ENCODE measurements around the gene DZIP1. TPM values are rescaled to one million over a fixed set of nuclear protein-coding genes. Genes with fewer than 3 reads are reported as not detected.

Gene DZIP1
- total and polyA plus RNA-seq, 5 experiments from 2014 or later: not detected

DNA sequence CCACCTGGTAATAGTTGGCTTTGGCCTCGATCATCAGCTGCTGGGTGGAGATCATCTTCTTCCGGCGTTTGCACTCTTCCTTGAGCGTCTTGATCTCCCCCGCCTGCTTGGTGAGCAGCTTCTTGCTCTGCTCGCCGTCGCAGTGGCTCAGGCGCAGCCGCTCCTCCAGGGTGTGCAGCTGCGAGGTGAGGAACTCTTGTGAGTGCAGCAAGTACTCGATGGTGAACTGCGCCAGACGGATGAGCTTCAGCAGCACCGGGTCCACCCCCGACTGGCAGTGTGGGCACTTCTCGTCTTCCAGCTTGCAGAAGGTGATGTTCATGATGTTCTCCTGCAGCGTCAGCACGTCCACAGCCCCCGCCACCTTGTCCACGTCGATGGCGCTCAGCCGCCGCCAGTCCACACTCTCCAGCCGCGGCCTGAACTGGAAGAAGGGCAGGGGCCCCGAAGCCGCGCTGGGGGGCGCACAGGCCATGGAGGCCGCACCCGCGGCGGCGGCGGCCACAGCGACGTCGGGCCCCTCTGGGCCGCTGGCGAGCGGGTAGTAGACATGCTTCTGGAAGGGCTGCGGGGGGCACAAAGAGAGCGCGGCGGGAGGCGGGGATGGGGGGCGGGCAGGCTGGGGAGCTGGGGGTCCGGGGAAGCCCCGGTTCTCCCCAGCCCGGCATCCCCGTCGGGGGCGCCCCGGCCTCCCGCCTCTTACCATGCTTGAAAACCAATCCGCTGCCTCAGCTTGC is 3.0 kb downstream of the DZIP1 start:
- ATAC-seq (no peak), DNase-seq (no peak)
- Mint-ChIP-seq H3K36me3 (no peaks in the 10 kb centered on the region), H3K4me1 (peaks cover 3 to 19% (median 17%) of the 10 kb centered on the region in 4 donors), H3K27me3 (peaks cover 21 to 48% (median 28%) of the 10 kb centered on the region in 5 donors), H3K9me3 (no peaks in the 10 kb centered on the region), H3K4me3 (peak overlapping the region in 1 of 10 donors; percentile 29), H3K27ac (no peak overlapping the region)
- POLR2A ChIA-PET: no interaction called here

GRCh38 chr13:95636853-95637252 is 7.7 kb downstream of the DZIP1 start:
- DNase-seq: peak in 2 of 10 donors; percentile 7 to 9
- no peak overlapping the region for H3K27ac Mint-ChIP-seq

DNA sequence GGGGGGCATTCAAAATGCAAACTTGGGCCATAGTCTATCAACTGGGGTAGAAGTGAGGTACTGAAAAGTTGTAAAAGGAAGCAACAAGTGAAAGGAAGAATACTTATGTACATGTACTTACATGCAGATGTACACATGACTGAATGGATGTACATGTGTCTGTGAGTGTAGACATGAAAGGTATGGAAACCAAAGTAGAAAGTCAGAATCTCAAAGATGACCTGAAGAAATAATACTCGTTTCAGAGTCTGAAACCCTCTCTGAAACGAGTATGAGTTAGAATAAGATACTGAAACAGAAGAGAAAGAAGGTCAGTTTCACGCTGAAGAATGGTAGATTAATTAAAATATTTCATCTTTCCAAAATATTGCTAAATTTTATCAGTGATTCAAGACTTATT is 13.9 kb downstream of the DZIP1 start:
- Mint-ChIP-seq H3K4me3 (no peak overlapping the region), H3K4me1 (peaks cover 0 to 2% (median under 1%) of the 10 kb centered on the region in 4 donors), H3K27me3 (peaks cover 4 to 19% (median 15%) of the 10 kb centered on the region in 5 donors), H3K36me3 (no peaks in the 10 kb centered on the region), H3K9me3 (no peaks in the 10 kb centered on the region), H3K27ac (no peak overlapping the region)
- ATAC-seq (no peak), DNase-seq (no peak)
- POLR2A ChIA-PET: no interaction called here

More at GRCh38 chr13:95636853-95637252, 7.7 kb downstream of the DZIP1 start:
- no peaks in the 10 kb centered on the region for H3K9me3 Mint-ChIP-seq
- no peak overlapping the region for H3K4me3 Mint-ChIP-seq
- POLR2A ChIA-PET: interaction anchor here (0.5 kb wide), 1 partner anchor 1134 kb away, joined by 3 read pairs; no protein-coding TSS in a partner anchor
- no peak for ATAC-seq
- peaks cover 2 to 13% (median 9%) of the 10 kb centered on the region in 4 donors for H3K4me1 Mint-ChIP-seq
- H3K36me3 Mint-ChIP-seq: no peaks in the 10 kb centered on the region
- H3K27me3 Mint-ChIP-seq: peaks cover 16 to 34% (median 25%) of the 10 kb centered on the region in 5 donors

- POLR2A ChIA-PET: no interaction called here
- peaks cover 8 to 23% (median 19%) of the 10 kb centered on the region in 5 donors for H3K27me3 Mint-ChIP-seq
- ATAC-seq (no peak), DNase-seq (no peak)
- H3K36me3 Mint-ChIP-seq: no peaks in the 10 kb centered on the region
- H3K27ac Mint-ChIP-seq: no peak overlapping the region
- peaks cover 0 to 2% (median 0%) of the 10 kb centered on the region in 4 donors for H3K4me1 Mint-ChIP-seq
- no peaks in the 10 kb centered on the region for H3K9me3 Mint-ChIP-seq
- no peak overlapping the region for H3K4me3 Mint-ChIP-seq
Measured at GRCh38 chr13:95629071-95629470, 15.4 kb downstream of the DZIP1 start.

- H3K9me3 Mint-ChIP-seq: no peaks in the 10 kb centered on the region
- no peaks in the 10 kb centered on the region for H3K36me3 Mint-ChIP-seq
- peaks cover 8 to 23% (median 19%) of the 10 kb centered on the region in 5 donors for H3K27me3 Mint-ChIP-seq
- DNase-seq (no peak), ATAC-seq (no peak)
- no peak overlapping the region for H3K27ac Mint-ChIP-seq
- H3K4me1 Mint-ChIP-seq: no peaks in the 10 kb centered on the region
- no peak overlapping the region for H3K4me3 Mint-ChIP-seq
- POLR2A ChIA-PET: no interaction called here
Measured at GRCh38 chr13:95628488-95628887, 16.0 kb downstream of the DZIP1 start.

GRCh38 chr13:95627590-95627989 is 16.9 kb downstream of the DZIP1 start:
- Mint-ChIP-seq H3K27ac (no peak overlapping the region), H3K27me3 (peaks cover 7 to 19% (median 14%) of the 10 kb centered on the region in 5 donors), H3K36me3 (no peaks in the 10 kb centered on the region), H3K9me3 (no peaks in the 10 kb centered on the region), H3K4me1 (no peaks in the 10 kb centered on the region), H3K4me3 (no peak overlapping the region)
- DNase-seq: no peak
- ATAC-seq: no peak
- POLR2A ChIA-PET: no interaction called here

DNA sequence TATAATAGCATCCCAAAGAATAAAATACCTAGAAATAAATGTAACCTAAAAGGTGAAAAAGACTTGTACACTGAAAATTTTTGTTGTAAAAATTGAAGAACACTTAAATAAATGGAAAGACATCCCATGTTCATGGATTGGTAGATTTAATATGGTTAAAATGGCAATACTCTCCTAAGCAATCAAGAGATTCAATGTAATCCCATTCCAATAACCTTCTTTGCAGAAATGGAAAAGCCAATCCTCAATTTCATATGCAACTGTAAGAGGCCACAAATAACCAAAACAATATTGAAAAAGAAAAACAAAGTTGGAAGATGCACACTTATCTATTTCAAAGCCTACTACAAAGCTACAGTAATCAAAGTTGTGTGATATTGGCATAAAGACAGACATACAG is 17.7 kb downstream of the DZIP1 start:
- H3K4me1 Mint-ChIP-seq: no peaks in the 10 kb centered on the region
- H3K4me3 Mint-ChIP-seq: no peak overlapping the region
- H3K27ac Mint-ChIP-seq: no peak overlapping the region
- no peaks in the 10 kb centered on the region for H3K36me3 Mint-ChIP-seq
- ATAC-seq: no peak
- DNase-seq: no peak
- H3K9me3 Mint-ChIP-seq: no peaks in the 10 kb centered on the region
- POLR2A ChIA-PET: no interaction called here
- peaks cover 4 to 18% (median 11%) of the 10 kb centered on the region in 5 donors for H3K27me3 Mint-ChIP-seq

DNA sequence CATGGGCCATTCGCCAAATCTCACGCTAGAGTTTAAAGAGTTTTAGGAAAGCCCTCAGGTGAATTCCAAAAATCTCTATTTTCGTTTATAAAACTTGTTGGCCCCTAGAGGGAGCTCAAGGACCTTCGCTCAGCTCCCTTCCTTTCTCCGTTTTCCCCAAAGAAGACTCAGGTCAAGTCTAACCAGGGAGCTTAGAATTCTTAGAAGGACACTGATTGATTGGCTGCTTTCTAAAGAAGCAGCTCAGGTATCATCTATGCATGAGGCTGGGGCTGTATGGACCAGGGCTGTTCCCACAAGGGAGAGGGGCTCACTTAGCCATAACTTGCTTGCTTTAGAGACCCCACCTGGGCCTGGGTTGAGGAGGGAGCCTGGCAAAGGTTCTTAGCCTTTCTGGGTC is 20.5 kb downstream of the DZIP1 start:
- POLR2A ChIA-PET: no interaction called here
- Mint-ChIP-seq H3K4me1 (no peaks in the 10 kb centered on the region), H3K27me3 (peaks cover 6 to 13% (median 10%) of the 10 kb centered on the region in 5 donors), H3K27ac (no peak overlapping the region), H3K9me3 (no peaks in the 10 kb centered on the region), H3K4me3 (no peak overlapping the region), H3K36me3 (no peaks in the 10 kb centered on the region)
- peak in 4 of 10 donors; percentile 23 to 40 (median 31) for DNase-seq
- no peak for ATAC-seq

DNA sequence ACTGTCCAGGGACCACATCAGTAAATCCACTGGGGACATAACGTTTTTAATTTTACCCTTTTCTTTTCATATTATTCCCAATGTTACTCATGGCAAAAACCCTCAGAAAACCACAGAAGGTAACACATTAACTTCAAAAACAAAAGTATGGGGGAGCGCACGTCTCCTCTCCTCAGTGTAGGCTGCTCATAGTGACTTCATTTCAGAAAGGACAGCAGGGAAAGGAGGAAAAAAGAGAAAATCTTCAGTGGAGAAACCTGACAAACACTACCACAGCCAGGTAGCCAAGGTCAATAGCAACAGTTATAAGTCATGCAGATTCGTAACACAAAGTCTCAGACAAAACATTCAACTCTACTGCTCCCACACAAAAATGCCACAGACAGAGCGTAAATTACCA is 21.4 kb downstream of the DZIP1 start:
- H3K27ac Mint-ChIP-seq: no peak overlapping the region
- no peak overlapping the region for H3K4me3 Mint-ChIP-seq
- POLR2A ChIA-PET: no interaction called here
- no peaks in the 10 kb centered on the region for H3K9me3 Mint-ChIP-seq
- ATAC-seq (no peak), DNase-seq (no peak)
- peaks cover 6 to 12% (median 10%) of the 10 kb centered on the region in 5 donors for H3K27me3 Mint-ChIP-seq
- H3K4me1 Mint-ChIP-seq: no peaks in the 10 kb centered on the region
- no peaks in the 10 kb centered on the region for H3K36me3 Mint-ChIP-seq

DNA sequence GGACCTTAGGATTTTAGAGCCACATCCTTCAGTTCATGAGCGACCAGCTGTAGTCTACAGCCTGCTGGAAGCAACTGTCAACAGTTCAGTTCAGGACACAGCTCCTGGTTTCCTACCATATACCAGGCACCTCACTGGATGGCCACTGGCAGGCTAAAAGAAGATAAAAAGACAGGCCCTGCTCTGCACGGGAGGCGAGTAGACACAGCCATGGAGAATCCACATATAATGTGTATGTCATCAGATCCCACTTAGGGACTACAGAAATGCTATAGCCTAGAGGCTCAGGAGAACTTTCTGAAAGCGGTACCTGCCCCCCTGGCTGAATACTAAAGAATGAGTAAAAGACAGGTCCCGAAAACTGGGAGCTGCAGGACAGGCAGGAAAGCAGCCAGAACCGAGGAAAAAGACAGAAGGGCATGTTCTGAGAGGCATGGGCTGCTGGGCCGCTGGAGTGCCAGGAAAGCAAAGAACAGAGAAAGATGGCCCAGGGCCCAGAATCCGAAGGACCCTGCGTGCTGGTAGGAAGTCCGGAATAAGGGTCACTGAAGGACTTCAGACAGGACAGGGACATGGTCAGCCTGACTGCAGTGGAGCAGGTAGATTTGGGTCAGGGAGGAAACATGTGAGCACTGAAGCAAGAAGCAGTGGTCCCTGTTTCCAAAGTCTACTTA is 23.5 kb downstream of the DZIP1 start:
- no peaks in the 10 kb centered on the region for H3K4me1 Mint-ChIP-seq
- no peaks in the 10 kb centered on the region for H3K9me3 Mint-ChIP-seq

GRCh38 chr13:95620030-95620824 is 24.3 kb downstream of the DZIP1 start:
- no peak for DNase-seq
- Mint-ChIP-seq H3K27ac (no peak overlapping the region), H3K27me3 (peaks cover 6 to 16% (median 14%) of the 10 kb centered on the region in 5 donors), H3K4me1 (no peaks in the 10 kb centered on the region), H3K4me3 (no peak overlapping the region), H3K36me3 (no peaks in the 10 kb centered on the region), H3K9me3 (no peaks in the 10 kb centered on the region)
- no peak for ATAC-seq
- POLR2A ChIA-PET: no interaction called here

More for the DNA sequence above, 23.5 kb downstream of the DZIP1 start:
- ATAC-seq (no peak), DNase-seq (no peak)
- POLR2A ChIA-PET: no interaction called here
- Mint-ChIP-seq H3K27ac (no peak overlapping the region), H3K27me3 (peaks cover 9 to 19% (median 14%) of the 10 kb centered on the region in 5 donors), H3K36me3 (no peaks in the 10 kb centered on the region), H3K4me3 (no peak overlapping the region)

GRCh38 chr13:95615539-95615938 is 29.0 kb downstream of the DZIP1 start:
- POLR2A ChIA-PET: no interaction called here
- Mint-ChIP-seq H3K4me1 (no peaks in the 10 kb centered on the region), H3K36me3 (no peaks in the 10 kb centered on the region), H3K9me3 (no peaks in the 10 kb centered on the region), H3K27me3 (peaks cover under 1 to 16% (median 7%) of the 10 kb centered on the region in 5 donors), H3K4me3 (no peak overlapping the region), H3K27ac (peak overlapping the region in 1 of 10 donors; percentile 70)
- ATAC-seq (no peak), DNase-seq (no peak)
